Pericardium fibroblast (primary cell): ENCODE measurements around the gene ARHGEF5. TPM values are rescaled to one million over a fixed set of nuclear protein-coding genes. Genes with fewer than 3 reads are reported as not detected.

Source experiments
- total RNA-seq: library from RNA; depleted of rRNA; stranded (reverse); fragments of >200 nt; gene quantifications from 2 replicates; pipeline ENCODE4 v1.2.3, GENCODE V29; 2015

The ARHGEF5 gene
- total RNA-seq: 5.1 and 8.3 TPM in 2 replicates

DNA sequence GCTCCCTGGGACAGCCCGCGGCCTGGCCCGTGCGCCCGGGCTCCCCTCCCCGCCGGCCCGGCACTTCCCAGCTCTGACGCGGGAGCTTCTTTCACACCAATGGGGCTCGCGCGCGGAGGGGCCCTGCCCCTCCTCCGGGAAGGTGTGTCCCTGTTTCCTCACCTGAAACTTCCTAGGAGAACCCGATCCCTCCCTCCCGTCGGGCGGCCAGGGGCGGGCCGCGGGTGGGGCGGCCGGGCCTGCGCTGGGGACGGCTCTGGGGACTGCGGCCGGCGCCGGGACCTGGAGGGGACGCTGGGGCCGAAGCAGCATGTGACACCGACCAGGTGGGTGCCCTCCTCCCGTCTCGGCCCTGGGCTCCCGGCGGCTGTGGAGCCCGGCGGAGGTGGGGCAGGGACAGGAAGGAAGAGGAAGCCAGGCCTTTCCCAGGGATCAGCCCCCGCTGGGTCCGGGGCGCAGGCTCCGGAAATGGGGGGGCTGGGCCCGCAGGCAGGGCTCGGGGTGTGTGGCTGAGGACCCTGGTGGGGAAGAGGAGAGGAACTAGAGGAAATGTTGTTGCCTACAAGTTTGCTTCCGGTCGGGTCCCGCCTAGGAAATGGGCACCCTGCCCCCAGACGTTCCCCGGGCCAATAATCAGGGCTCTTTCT, at the start of gene ARHGEF5:
ARHGEF5 (plus strand) TSS at position 227 of the 647 bp plus-strand sequence. CDS start 7,268 bp downstream, outside the sequence.

DNA sequence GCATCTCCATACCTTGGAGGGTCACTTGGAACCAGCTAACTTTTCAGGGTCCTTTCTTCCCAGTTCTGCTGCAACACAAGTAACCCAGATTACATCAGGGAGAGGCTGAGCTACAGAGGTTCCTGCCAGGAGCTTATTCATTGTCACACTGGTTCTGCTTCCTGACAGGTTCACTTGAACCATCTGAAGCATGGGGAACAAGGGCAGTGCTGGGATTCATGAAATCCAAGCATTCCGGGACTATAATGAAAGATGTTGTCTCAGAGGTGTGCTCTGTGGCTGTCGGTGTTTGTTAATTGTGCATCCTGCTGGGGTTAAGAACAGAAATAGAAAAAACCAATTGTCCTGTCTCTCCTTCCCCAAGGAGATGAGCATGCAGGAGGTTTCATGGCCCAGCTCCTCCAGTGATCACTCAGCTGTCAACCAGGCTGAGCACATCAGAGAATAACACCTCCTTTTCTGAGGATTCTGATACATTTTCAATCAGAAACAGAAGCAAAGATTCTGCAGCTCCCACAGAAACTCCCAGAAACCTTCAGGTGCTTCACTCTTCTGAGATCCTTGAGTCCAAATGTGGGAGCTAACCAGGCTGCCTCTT, 43.2 kb upstream of the ARHGEF5 start, which contains the start of gene OR2A1:
OR2A1 (plus strand) TSS at position 548 of the 598 bp plus-strand sequence. CDS start 5,706 bp downstream, outside the sequence.

DNA sequence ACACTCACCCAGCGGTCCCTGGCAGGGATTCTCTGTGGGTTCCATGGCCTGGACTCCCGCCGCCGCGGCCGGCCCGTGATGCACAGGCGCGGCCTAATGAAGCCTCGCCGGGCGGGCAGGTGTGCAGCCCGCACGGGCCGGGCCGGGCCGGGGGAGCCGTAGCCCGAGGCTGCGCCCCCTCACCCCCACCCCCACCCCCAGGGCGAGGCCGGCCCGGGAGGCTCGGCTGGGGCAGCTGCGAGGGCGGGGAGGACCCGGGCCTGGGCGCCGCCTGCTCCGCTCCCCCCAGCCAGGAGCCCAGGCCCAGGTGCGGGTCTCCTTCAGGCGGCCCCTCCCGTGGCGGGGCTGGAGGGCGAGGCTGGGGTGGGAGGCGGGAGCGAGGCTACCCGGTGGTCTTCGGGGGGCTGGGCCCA, 48.5 kb downstream of the ARHGEF5 start, which contains the start of gene NOBOX:
NOBOX (minus strand) TSS at position 45 of the 413 bp plus-strand sequence.

Other genes starting within 250 kb of the ARHGEF5 start
- not detected in 2 replicates for gene OR2A2, start 245.8 kb upstream of the ARHGEF5 start, total RNA-seq
- not detected in 2 replicates for gene OR2A14, start 232.2 kb upstream of the ARHGEF5 start, total RNA-seq
- gene CTAGE4, start 171.9 kb upstream of the ARHGEF5 start, total RNA-seq: 0.09 and 0.82 TPM in 2 replicates
- 0.60 and 4.4 TPM in 2 replicates for gene ARHGEF35, start 159.6 kb upstream of the ARHGEF5 start, total RNA-seq
- gene OR2A42, start 115.8 kb upstream of the ARHGEF5 start, total RNA-seq: not detected in 2 replicates
- 0.17 TPM in 1 of 2 replicates, not detected in the other for gene OR2A7, start 90.6 kb upstream of the ARHGEF5 start, total RNA-seq
- under 0.01 and 0.26 TPM in 2 replicates for gene CTAGE8, start 86.1 kb upstream of the ARHGEF5 start, total RNA-seq
- not detected in 2 replicates for gene OR2A1, start 43.0 kb upstream of the ARHGEF5 start, total RNA-seq
- not detected in 2 replicates for gene NOBOX, start 48.3 kb downstream of the ARHGEF5 start, total RNA-seq